ENCODE results near the gene GSN.

The GSN gene

GRCh38 chr9:121331992-121332685 lies 64.2 kb downstream of the GSN start:
- DNase-seq (ENCODE audit: extremely low spot score, insufficient read length, low read depth) (no peak), FAIRE-seq (no peak)

- no peak for FAIRE-seq
- DNase-seq (ENCODE audit: extremely low spot score, insufficient read length, low read depth), result no peak
Observed at GRCh38 chr9:121333950-121334773, 66.2 kb downstream of the GSN start.

GRCh38 chr9:121336665-121337064 lies 68.7 kb downstream of the GSN start:
- no peak for DNase-seq (ENCODE audit: extremely low spot score, insufficient read length, low read depth)
- no peak for FAIRE-seq

- DNase-seq (ENCODE audit: extremely low spot score, insufficient read length, low read depth), result no peak
- FAIRE-seq, result peak; percentile 15
Observed at GRCh38 chr9:121339437-121339836, 71.5 kb downstream of the GSN start.

- FAIRE-seq, result peak; percentile 46
- no peak for DNase-seq (ENCODE audit: extremely low spot score, insufficient read length, low read depth)
Observed at GRCh38 chr9:121340676-121341392, 72.9 kb downstream of the GSN start.

- DNase-seq (ENCODE audit: extremely low spot score, insufficient read length, low read depth) (no peak), FAIRE-seq (no peak)
Observed at GRCh38 chr9:121344184-121344583, 76.2 kb downstream of the GSN start.

- DNase-seq (ENCODE audit: extremely low spot score, insufficient read length, low read depth) (no peak), FAIRE-seq (no peak)
Observed at GRCh38 chr9:121345070-121345469, 77.1 kb downstream of the GSN start.

- DNase-seq (ENCODE audit: extremely low spot score, insufficient read length, low read depth), result no peak
- no peak for FAIRE-seq
Observed at GRCh38 chr9:121348221-121348620, 80.3 kb downstream of the GSN start.

- FAIRE-seq, result no peak
- DNase-seq (ENCODE audit: extremely low spot score, insufficient read length, low read depth), result no peak
Observed at GRCh38 chr9:121349009-121349408, 81.0 kb downstream of the GSN start.

GRCh38 chr9:121350036-121350435 lies 82.1 kb downstream of the GSN start:
- DNase-seq (ENCODE audit: extremely low spot score, insufficient read length, low read depth), result no peak
- FAIRE-seq, result no peak

GRCh38 chr9:121350993-121351561 lies 83.1 kb downstream of the GSN start:
- DNase-seq (ENCODE audit: extremely low spot score, insufficient read length, low read depth) (no peak), FAIRE-seq (no peak)

GRCh38 chr9:121353241-121354061 lies 85.5 kb downstream of the GSN start:
- FAIRE-seq (peak; percentile 98), DNase-seq (ENCODE audit: extremely low spot score, insufficient read length, low read depth) (peak; percentile 45)

- no peak for FAIRE-seq
- DNase-seq (ENCODE audit: extremely low spot score, insufficient read length, low read depth), result no peak
Observed at GRCh38 chr9:121354141-121354540, 86.2 kb downstream of the GSN start.

GRCh38 chr9:121354762-121355161 lies 86.8 kb downstream of the GSN start:
- FAIRE-seq (no peak), DNase-seq (ENCODE audit: extremely low spot score, insufficient read length, low read depth) (no peak)

GRCh38 chr9:121357011-121357410 lies 89.0 kb downstream of the GSN start:
- FAIRE-seq, result no peak
- no peak for DNase-seq (ENCODE audit: extremely low spot score, insufficient read length, low read depth)

- FAIRE-seq, result peak; percentile 31
Observed at GRCh38 chr9:121358751-121359150, 90.8 kb downstream of the GSN start.

GRCh38 chr9:121359351-121360294 lies 91.7 kb downstream of the GSN start:
- FAIRE-seq (no peak), DNase-seq (ENCODE audit: extremely low spot score, insufficient read length, low read depth) (no peak)

More at GRCh38 chr9:121358751-121359150, 90.8 kb downstream of the GSN start:
- no peak for DNase-seq (ENCODE audit: extremely low spot score, insufficient read length, low read depth)

- FAIRE-seq (no peak), DNase-seq (ENCODE audit: extremely low spot score, insufficient read length, low read depth) (no peak)
Observed at GRCh38 chr9:121360601-121361374, 92.8 kb downstream of the GSN start.

Data from GM18507 (cell line).